ENCODE data around the gene RBM11.
"Not testable (repeated sequence)": the region's sequence is repeated elsewhere in the genome, so short reads cannot be mapped to it uniquely, and the experiment has no call there.

Gene RBM11

GRCh38 chr21:14215971-14216641 lies at the start of gene RBM11:
Gene RBM11 (plus strand): TSS chr21:14216157. CDS start chr21:14216187, 30 bp downstream.
- peak; percentile 38 for DNase-seq (ENCODE audit: low read depth, low spot score)

GRCh38 chr21:14166463-14167223 lies 49.3 kb upstream of the RBM11 start:
- DNase-seq (ENCODE audit: low read depth, low spot score), result not testable (repeated sequence)

DNA sequence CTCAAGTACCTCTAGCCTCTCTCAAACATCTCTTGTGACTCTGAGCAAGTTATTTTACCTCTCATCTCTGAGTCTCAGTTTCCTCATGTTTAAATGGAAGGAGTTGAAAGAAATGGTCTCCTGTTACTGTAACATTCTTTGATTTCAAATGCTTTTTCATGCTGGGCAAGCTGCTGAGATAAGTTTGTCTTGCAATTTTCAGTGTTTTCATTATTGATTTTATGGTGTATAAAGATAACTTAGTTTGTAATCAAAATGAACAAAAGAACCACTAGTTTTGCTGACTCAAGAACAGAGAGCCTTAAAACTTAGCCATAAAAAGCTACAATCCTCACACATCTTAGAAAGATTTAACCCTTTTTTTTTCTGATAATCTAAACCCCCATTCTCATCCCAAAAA lies 9.7 kb upstream of the RBM11 start:
- no peak for DNase-seq (ENCODE audit: low read depth, low spot score)

DNA sequence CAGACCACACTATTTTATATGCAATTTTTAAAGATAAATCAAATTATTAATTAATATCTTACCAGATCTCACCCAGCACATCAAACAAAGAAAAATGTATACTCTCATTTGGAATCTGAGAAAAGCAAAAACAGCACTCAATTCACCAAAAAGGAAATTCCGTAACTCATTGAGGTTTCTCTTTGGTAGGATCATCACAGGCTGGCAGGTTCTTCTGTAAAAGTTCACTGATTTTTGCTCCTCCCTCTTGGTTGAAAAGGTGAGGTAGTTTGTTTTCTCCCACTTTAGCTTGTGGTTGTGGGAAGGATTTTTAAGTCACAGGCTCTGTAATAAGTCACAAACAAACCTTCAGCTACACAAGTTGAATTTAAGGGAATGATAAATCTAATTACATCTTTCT lies 5.2 kb upstream of the RBM11 start, which contains the start of gene LIPI:
Gene LIPI, minus strand, starts transcription at position 218 of the 400 bp plus-strand sequence. Its CDS starts 110 bp downstream, at position 108.
- DNase-seq (ENCODE audit: low read depth, low spot score), result no peak

DNA sequence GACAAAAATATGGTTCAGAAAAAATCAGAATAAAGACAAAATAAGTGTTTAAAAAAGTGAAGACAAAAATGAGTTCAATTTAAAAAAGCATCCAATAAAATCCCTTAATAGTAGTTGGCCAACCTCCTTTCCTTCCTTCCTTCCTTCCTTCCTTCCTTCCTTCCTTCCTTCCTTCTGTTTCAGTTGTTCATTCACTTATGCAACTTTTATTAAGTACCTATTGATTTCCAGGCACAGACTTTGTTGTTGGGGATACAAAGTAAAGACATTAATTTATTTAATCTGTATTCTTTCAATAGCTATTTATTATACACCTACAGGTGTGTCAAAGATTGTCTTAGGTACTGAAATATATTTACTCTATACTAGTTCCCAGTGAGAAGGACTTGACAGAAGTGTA lies 2.8 kb upstream of the RBM11 start:
- DNase-seq (ENCODE audit: low read depth, low spot score), result no peak

GRCh38 chr21:14223365-14223764 lies 7.4 kb downstream of the RBM11 start:
- no peak for DNase-seq (ENCODE audit: low read depth, low spot score)

DNA sequence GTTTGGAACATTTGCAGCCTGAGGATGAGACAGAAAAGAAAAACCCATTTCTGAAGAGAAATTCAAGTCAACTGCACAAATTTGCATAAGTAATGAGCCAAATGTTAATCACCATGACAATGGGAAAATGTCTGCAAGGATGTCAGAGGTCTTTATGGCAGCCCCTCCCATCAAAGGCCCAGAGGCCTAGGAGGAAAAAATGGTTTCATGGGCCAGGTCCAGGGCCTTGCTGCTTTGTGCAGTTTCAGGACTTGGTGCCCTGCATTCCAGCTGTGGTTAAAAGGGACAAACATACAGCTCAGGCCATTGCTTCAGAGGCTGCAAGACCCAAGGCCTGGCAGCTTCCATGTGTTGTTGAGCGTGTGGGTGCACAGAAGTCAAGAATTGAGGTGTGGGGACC lies 13.4 kb downstream of the RBM11 start:
- DNase-seq (ENCODE audit: low read depth, low spot score), result no peak

- DNase-seq (ENCODE audit: low read depth, low spot score), result no peak
These were observed 19.1 kb downstream of the RBM11 start for GRCh38 chr21:14235101-14235500.

DNA sequence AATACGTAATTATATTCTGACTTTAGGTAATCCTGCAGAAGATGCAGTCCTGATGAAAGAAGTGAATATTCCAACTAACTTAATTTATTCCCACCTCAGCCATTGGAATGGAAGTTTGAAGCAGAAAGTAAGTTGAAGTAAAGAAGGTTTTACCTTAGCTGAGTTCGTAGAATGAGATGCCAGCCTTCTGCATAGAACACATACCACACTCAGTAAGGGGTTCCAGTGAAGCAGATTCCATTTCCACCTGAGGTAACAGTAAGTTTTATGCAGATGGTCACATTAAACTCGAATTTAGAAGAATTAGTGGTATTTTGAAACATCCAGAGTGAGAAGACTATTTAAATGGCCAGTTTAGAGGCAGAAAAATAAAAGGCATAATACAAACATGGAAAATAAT lies 20.2 kb downstream of the RBM11 start:
- DNase-seq (ENCODE audit: low read depth, low spot score), result no peak

DNA sequence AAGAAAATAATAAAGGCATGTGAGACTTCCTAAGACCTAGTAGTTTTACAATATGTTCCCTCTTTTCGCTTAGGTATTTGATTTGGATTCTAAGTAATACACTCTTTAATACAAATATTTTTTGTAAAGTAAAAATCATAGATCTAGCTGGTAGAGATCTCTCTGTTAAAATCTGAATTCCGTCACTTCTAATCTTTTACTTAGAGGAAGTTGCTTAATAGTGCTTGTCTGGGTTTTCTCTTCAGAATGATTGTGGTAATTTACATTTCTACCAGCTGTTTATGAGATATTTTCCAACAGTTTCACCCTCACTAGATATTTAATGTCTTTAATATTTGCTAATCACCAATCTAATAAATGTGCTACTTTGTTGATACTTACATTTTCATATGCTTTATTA lies 23.3 kb downstream of the RBM11 start:
- DNase-seq (ENCODE audit: low read depth, low spot score), result no peak

GRCh38 chr21:14241297-14241696 lies 25.3 kb downstream of the RBM11 start:
- no peak for DNase-seq (ENCODE audit: low read depth, low spot score)

GRCh38 chr21:14243461-14243860 lies 27.5 kb downstream of the RBM11 start:
- DNase-seq (ENCODE audit: low read depth, low spot score), result no peak

DNA sequence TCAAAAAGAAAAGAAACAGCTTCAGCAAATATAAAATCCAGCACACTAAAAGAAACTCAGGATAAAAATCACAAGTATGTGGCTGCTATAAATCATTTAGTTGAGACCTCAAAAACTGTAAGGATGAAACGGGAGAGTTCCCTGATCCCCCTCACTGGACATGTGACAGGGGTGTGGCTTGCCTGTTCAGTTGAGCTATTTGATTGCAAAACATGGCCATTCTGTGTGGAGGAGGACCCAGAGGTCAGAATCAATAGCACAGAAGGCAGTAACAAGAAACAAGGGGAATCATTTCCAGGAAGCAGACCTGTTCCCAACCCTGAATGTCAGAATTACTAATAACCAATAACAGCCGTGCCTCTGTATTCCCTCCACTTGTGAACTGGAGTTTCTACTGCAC lies 27.9 kb downstream of the RBM11 start:
- DNase-seq (ENCODE audit: low read depth, low spot score), result no peak

GRCh38 chr21:14244911-14245310 lies 29.0 kb downstream of the RBM11 start:
- no peak for DNase-seq (ENCODE audit: low read depth, low spot score)

GRCh38 chr21:14245711-14246110 lies 29.8 kb downstream of the RBM11 start:
- no peak for DNase-seq (ENCODE audit: low read depth, low spot score)

DNA sequence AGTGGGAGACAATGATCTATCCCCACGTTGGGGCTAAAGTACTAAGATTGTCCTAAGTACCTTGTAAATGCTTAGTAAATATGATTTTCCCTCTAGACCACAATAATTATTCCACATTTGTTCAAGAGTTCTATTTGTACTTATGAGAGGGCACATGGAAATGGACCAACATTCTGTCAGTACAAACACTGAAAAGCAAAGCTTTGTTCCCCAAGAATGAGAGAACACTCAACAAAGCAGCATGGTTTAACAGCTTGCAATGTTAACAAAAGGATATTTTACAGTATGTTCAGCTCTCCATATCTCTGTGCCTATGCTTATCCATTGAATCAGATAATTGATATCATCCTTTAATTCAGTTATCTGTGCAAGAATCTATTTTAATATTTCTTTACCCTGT lies 35.4 kb downstream of the RBM11 start:
- no peak for DNase-seq (ENCODE audit: low read depth, low spot score)

DNA sequence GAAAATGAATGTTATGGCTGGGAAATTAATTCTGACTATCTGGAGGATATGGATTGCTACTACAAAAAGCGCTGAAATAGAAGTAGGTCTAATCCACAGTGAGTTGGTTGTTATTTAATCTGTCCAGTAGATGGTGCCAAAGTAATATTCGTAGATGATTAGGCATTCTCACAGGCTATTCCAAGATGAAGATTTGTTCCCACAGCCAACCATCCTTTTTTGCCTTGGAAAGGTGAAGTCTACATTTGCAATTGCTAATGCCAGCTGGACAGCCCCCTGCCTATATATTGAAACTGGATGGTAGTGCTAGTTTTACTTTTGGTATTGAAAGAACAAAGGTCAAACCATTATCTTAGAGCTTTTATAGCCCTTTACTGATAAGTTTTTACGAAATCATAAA lies 43.8 kb downstream of the RBM11 start:
- no peak for DNase-seq (ENCODE audit: low read depth, low spot score)

DNA sequence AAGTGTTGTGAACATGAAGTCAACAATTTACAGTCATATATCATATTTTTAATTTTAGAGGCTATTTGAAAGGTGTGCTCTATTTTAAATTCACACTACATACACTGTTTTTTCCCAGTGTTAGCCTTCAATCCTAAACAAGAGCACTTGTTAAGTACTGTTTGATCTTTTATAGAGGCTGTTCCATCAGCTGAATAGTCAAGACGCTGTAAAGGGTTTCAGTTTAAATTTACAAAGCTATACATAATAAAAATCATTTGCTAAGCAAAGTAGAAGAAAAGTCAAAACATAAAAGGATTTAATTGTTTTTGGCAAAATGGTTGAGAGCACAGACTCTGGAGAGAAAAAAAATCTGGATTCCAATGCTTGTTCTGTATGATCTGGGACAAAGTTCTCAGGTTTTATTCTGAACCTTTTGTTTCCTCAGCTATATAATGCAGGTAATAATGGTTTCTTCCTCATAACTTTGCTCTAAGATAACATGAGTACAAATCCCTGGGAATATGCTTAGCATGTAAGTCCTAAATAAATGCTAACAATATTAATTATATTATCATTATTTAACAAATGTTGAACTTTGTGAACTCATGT lies 44.3 kb downstream of the RBM11 start:
- no peak for DNase-seq (ENCODE audit: low read depth, low spot score)

- no peak for DNase-seq (ENCODE audit: low read depth, low spot score)
These were observed 46.1 kb downstream of the RBM11 start for GRCh38 chr21:14262039-14262438.

DNA sequence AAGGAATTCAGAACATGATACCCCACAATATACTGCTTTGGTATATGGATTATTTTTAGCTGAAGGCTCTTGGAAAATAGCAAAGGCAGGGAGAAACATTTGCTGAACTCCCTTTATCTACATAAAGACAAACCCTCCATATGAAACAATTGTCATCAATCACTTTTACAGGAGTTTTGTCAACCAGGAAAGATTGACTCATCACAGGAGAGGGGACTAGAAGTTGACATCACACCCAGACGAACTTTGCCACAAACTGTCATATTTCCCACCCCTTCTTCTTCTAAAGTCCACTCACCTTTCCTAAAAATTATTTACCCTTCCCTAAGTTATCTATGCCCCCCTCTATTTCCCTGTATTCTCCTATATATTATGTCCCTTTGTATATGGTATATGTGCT lies 47.9 kb downstream of the RBM11 start:
- DNase-seq (ENCODE audit: low read depth, low spot score), result no peak

DNA sequence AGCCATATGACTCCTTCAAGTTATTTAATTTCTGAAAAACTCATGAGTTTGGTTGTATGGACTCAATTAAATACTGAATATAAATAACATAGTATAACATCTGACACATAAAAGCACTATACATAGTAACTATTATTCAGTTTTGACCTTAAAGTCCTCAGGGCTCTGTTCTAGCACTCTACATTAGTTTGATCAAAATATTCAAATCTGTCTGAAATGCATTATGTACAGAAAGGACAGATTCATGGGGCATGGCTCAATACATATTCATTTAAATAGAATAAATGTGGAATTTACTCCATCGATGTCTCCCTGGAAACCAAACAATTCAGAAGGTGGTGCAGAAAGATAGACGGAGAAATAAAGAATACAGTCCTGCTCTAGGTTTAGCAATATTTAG lies 49.1 kb downstream of the RBM11 start:
- no peak for DNase-seq (ENCODE audit: low read depth, low spot score)

- DNase-seq (ENCODE audit: low read depth, low spot score), result no peak
These were observed 51.1 kb downstream of the RBM11 start for GRCh38 chr21:14267076-14267475.

DNA sequence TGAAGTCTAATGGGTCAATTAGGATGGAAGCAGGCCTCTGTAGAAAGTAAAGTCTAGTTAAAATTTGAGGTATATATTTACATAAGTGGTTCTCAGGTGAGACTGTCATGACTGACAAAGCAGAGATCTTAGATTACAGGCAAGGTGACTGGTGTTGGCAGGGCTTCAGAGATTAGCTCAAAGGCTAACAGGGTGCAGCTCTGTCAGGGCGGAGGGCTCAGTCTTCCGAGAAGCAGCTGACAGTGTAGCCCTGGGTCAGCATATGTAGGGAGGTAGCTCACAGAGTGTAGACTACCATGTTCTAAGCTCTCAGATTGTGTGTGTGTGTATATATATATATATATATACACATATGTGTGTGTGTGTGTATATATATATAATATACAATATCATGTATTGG lies 54.7 kb downstream of the RBM11 start:
- DNase-seq (ENCODE audit: low read depth, low spot score), result no peak
